ENCODE measurements around the gene SERGEF.

SERGEF gene

GRCh38 chr11:17921659-17922415 lies 91.0 kb downstream of the SERGEF start:
- Histone ChIP-seq H3K9me3 (no peaks in the 10 kb centered on the region), H3K27ac (no peak overlapping the region), H3K36me3 (peaks cover 4% of the 10 kb centered on the region), H3K27me3 (no peaks in the 10 kb centered on the region), H3K4me3 (ENCODE audit: low read depth in 1 of 2, low read length in 1 of 2) (no peak overlapping the region), H3K4me1 (ENCODE audit: control insufficient read depth in 1 of 2, insufficient read depth in 1 of 2, low read depth in 1 of 2, low read length in 1 of 2) (peaks cover 0 to 2% of the 10 kb centered on the region in 2 experiments)
- TF ChIP-seq CTCF (IDR thresholded peaks at IDR 0.05), result no peak

GRCh38 chr11:17918049-17918605 lies 94.7 kb downstream of the SERGEF start:
- no peak overlapping the region for H3K4me3 ChIP-seq (ENCODE audit: low read depth in 1 of 2, low read length in 1 of 2)
- peaks cover 1% of the 10 kb centered on the region for H3K36me3 ChIP-seq
- no peak overlapping the region for H3K27ac ChIP-seq
- TF ChIP-seq CTCF (IDR thresholded peaks at IDR 0.05), result no peak
- H3K9me3 ChIP-seq, result no peaks in the 10 kb centered on the region
- H3K27me3 ChIP-seq, result no peaks in the 10 kb centered on the region
- H3K4me1 ChIP-seq (ENCODE audit: control insufficient read depth in 1 of 2, insufficient read depth in 1 of 2, low read depth in 1 of 2, low read length in 1 of 2), result peaks cover 0 to 2% of the 10 kb centered on the region in 2 experiments

GRCh38 chr11:17917556-17917955 lies 95.3 kb downstream of the SERGEF start:
- no peak for TF ChIP-seq CTCF (IDR thresholded peaks at IDR 0.05)
- Histone ChIP-seq H3K27me3 (no peaks in the 10 kb centered on the region), H3K4me3 (ENCODE audit: low read depth in 1 of 2, low read length in 1 of 2) (no peak overlapping the region), H3K27ac (no peak overlapping the region), H3K9me3 (no peaks in the 10 kb centered on the region), H3K36me3 (no peaks in the 10 kb centered on the region), H3K4me1 (ENCODE audit: control insufficient read depth in 1 of 2, insufficient read depth in 1 of 2, low read depth in 1 of 2, low read length in 1 of 2) (peaks cover 0 to 2% of the 10 kb centered on the region in 2 experiments)

GRCh38 chr11:17915500-17916143 lies 97.2 kb downstream of the SERGEF start:
- Histone ChIP-seq H3K27me3 (no peaks in the 10 kb centered on the region), H3K4me3 (ENCODE audit: low read depth in 1 of 2, low read length in 1 of 2) (no peak overlapping the region), H3K9me3 (no peaks in the 10 kb centered on the region), H3K4me1 (ENCODE audit: control insufficient read depth in 1 of 2, insufficient read depth in 1 of 2, low read depth in 1 of 2, low read length in 1 of 2) (no peaks in the 10 kb centered on the region), H3K27ac (no peak overlapping the region), H3K36me3 (no peaks in the 10 kb centered on the region)
- no peak for TF ChIP-seq CTCF (IDR thresholded peaks at IDR 0.05)

- H3K36me3 ChIP-seq, result no peaks in the 10 kb centered on the region
- H3K27ac ChIP-seq, result no peak overlapping the region
- H3K4me1 ChIP-seq (ENCODE audit: control insufficient read depth in 1 of 2, insufficient read depth in 1 of 2, low read depth in 1 of 2, low read length in 1 of 2), result no peaks in the 10 kb centered on the region
- TF ChIP-seq CTCF (IDR thresholded peaks at IDR 0.05), result no peak
- H3K27me3 ChIP-seq, result no peaks in the 10 kb centered on the region
- H3K9me3 ChIP-seq, result no peaks in the 10 kb centered on the region
- H3K4me3 ChIP-seq (ENCODE audit: low read depth in 1 of 2, low read length in 1 of 2), result no peak overlapping the region
Observed at GRCh38 chr11:17914957-17915356, 97.9 kb downstream of the SERGEF start.
